Fibroblast of the conjunctiva (primary cell): Measurements from ENCODE around the gene ASPSCR1.

ENCODE experiments used
- DNase-seq: peaks from one replicate; pipeline ENCODE4 v3.0.0-alpha.2; 2010; ENCODE audit warnings: low read depth

Gene ASPSCR1

GRCh38 chr17:82055965-82056728 is 78.7 kb downstream of the ASPSCR1 start:
- DNase-seq: no peak

GRCh38 chr17:82056729-82057621 is 79.5 kb downstream of the ASPSCR1 start:
- no peak for DNase-seq

- DNase-seq: no peak
Measured at GRCh38 chr17:82058230-82058854, 80.9 kb downstream of the ASPSCR1 start.

GRCh38 chr17:82058855-82059249 is 81.4 kb downstream of the ASPSCR1 start:
- DNase-seq: no peak

GRCh38 chr17:82059272-82060000 is 82.0 kb downstream of the ASPSCR1 start:
- DNase-seq: no peak

- no peak for DNase-seq
Measured at GRCh38 chr17:82060001-82060380, 82.6 kb downstream of the ASPSCR1 start.

GRCh38 chr17:82060614-82061013 is 83.2 kb downstream of the ASPSCR1 start:
- no peak for DNase-seq

GRCh38 chr17:82061047-82061925 is 83.9 kb downstream of the ASPSCR1 start:
- DNase-seq: no peak

GRCh38 chr17:82062076-82062983 is 84.9 kb downstream of the ASPSCR1 start:
- no peak for DNase-seq

- DNase-seq: no peak
Measured at GRCh38 chr17:82062984-82063368, 85.5 kb downstream of the ASPSCR1 start.

- DNase-seq: no peak
Measured at GRCh38 chr17:82063424-82064415, 86.3 kb downstream of the ASPSCR1 start.

- no peak for DNase-seq
Measured at GRCh38 chr17:82064433-82065192, 87.2 kb downstream of the ASPSCR1 start.

GRCh38 chr17:82065193-82065637 is 87.8 kb downstream of the ASPSCR1 start:
- DNase-seq: no peak

GRCh38 chr17:82065638-82066303 is 88.3 kb downstream of the ASPSCR1 start, which contains the start of gene DUS1L:
TSS of gene DUS1L (minus strand) at chr17:82065804. CDS start at chr17:82065059, 745 bp downstream.
- no peak for DNase-seq
